ENCODE results near the gene TRAF2. TPM values are rescaled to one million over a fixed set of nuclear protein-coding genes. Genes with fewer than 3 reads are reported as not detected.

The TRAF2 gene
- polyA plus RNA-seq, 3 donors: 1.6 to 6.1 (median 2.0) TPM

- 98% methylated on average over 6 of the region's 9 CpGs for WGBS (ENCODE audit: insufficient coverage)
- H3K4me1 ChIP-seq (ENCODE audit: control insufficient read depth in 1 of 2, insufficient read depth in 2 of 2, low read length in 2 of 2): peaks cover 7 to 8% of the 10 kb centered on the region in 2 donors
- Mint-ChIP-seq H3K9me3 (no peaks in the 10 kb centered on the region), H3K4me3 (no peak overlapping the region), H3K27ac (peak overlapping the region in 1 of 7 donors; percentile 65), H3K27me3 (ENCODE audit: low read depth in 3 of 3) (no peaks in the 10 kb centered on the region), H3K36me3 (peaks cover 29 to 38% of the 10 kb centered on the region in 2 donors), H3K4me1 (peaks cover 11% of the 10 kb centered on the region)
- intact Hi-C loops (cut with micrococcal nuclease): no loop called here
- no peak overlapping the region for H3K4me2 ChIP-seq (replicated peaks; ENCODE audit: extremely low read depth, low read length, poor library complexity, severe bottlenecking)
- H2AFZ ChIP-seq (ENCODE audit: insufficient read depth, low read depth, low read length, poor library complexity, severe bottlenecking): no peak overlapping the region
- no peak overlapping the region for H3K27ac ChIP-seq (ENCODE audit: low read depth in 1 of 2, low read length in 2 of 2)
- no peaks in the 10 kb centered on the region for H3K9me3 ChIP-seq (replicated peaks in 1 of 2; ENCODE audit: control insufficient read depth in 1 of 2, insufficient read depth in 1 of 2, low read length in 2 of 2)
- H3K4me3 ChIP-seq (replicated peaks in 1 of 3; ENCODE audit: low read depth in 2 of 3, low read length in 3 of 3): no peak overlapping the region
- no peak for TF ChIP-seq CTCF (IDR thresholded peaks at IDR 0.05)
- peaks cover 40% of the 10 kb centered on the region for H4K20me1 ChIP-seq (ENCODE audit: insufficient read depth, low read length)
- peaks cover 33 to 39% of the 10 kb centered on the region in 2 donors for H3K36me3 ChIP-seq (replicated peaks in 1 of 2; ENCODE audit: control insufficient read depth in 1 of 2, insufficient read depth in 2 of 2, low read length in 2 of 2)
- peaks cover 19% of the 10 kb centered on the region for H3K79me2 ChIP-seq (ENCODE audit: insufficient read depth, low read length)
- no peaks in the 10 kb centered on the region for H3K27me3 ChIP-seq (ENCODE audit: control insufficient read depth in 2 of 2, insufficient read depth in 2 of 2, low read length in 2 of 2)
- no peak for DNase-seq
- no peak overlapping the region for H3K9ac ChIP-seq (ENCODE audit: insufficient read depth, low read length, poor library complexity, severe bottlenecking)
Measured at GRCh38 chr9:136860529-136860928, 25.8 kb upstream of the TRAF2 start.

DNA sequence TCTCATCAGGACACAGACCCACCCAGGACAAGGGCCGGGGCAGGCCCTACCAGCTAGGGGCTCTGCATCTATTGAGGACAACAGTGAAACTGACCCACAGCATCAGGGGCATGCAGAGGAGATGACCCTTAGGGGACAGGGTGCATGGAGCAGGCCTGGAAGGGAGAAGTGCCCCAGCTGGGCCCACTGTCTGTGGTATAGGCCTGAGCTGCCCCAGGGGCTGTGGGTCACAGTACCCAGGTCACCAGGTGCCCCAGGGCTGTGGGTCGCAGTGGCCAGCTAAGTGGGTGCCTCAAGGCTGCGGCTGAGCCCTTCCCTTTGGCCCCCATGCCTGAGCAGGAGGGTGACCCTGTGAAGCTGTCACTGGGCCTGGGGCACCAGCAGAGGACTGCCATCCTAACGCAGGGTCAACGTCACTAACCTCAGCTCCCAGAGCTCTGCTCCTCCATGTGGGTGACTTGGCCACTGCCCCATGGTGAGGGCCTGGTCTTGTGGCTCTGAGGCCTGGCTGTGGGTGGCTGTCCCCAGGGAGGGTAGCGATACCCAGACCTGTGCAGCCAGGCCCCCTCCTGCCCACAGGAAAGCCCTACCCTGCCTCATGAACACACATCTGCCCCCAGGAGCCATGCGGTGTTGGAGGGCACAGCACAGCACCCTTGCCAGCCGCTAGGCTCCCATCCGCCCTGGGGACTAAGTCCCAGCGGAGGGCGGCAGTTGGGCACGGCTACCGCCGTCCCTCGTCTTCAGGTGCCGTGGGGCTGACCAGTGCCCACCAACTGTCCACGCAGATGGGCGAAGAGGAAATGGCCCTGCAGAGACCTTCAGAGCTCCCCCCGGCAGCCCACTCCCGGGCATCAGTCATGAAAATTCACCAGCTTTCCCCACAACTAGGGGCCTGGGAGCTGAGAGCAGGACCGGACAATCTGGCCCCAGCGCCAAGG is 25.1 kb upstream of the TRAF2 start:
- Histone ChIP-seq H3K9me3 (replicated peaks in 1 of 2; ENCODE audit: control insufficient read depth in 1 of 2, insufficient read depth in 1 of 2, low read length in 2 of 2) (no peaks in the 10 kb centered on the region), H3K4me3 (replicated peaks in 1 of 3; ENCODE audit: low read depth in 2 of 3, low read length in 3 of 3) (no peak overlapping the region), H3K27ac (ENCODE audit: low read depth in 1 of 2, low read length in 2 of 2) (no peak overlapping the region), H4K20me1 (ENCODE audit: insufficient read depth, low read length) (peaks cover 40% of the 10 kb centered on the region), H3K4me2 (replicated peaks; ENCODE audit: extremely low read depth, low read length, poor library complexity, severe bottlenecking) (no peak overlapping the region), H3K36me3 (replicated peaks in 1 of 2; ENCODE audit: control insufficient read depth in 1 of 2, insufficient read depth in 2 of 2, low read length in 2 of 2) (peaks cover 33 to 39% of the 10 kb centered on the region in 2 donors), H3K9ac (ENCODE audit: insufficient read depth, low read length, poor library complexity, severe bottlenecking) (no peak overlapping the region), H3K79me2 (ENCODE audit: insufficient read depth, low read length) (peaks cover 24% of the 10 kb centered on the region), H3K4me1 (ENCODE audit: control insufficient read depth in 1 of 2, insufficient read depth in 2 of 2, low read length in 2 of 2) (peaks cover 7 to 10% of the 10 kb centered on the region in 2 donors), H3K27me3 (ENCODE audit: control insufficient read depth in 2 of 2, insufficient read depth in 2 of 2, low read length in 2 of 2) (no peaks in the 10 kb centered on the region), H2AFZ (ENCODE audit: insufficient read depth, low read depth, low read length, poor library complexity, severe bottlenecking) (no peak overlapping the region)
- peak in 1 of 3 donors; percentile 2 for DNase-seq
- Mint-ChIP-seq H3K36me3 (peaks cover 29 to 38% of the 10 kb centered on the region in 2 donors), H3K27me3 (ENCODE audit: low read depth in 3 of 3) (no peaks in the 10 kb centered on the region), H3K4me3 (no peak overlapping the region), H3K4me1 (peaks cover 11% of the 10 kb centered on the region), H3K9me3 (no peaks in the 10 kb centered on the region), H3K27ac (peak overlapping the region in 1 of 7 donors; percentile 65)
- no peak for TF ChIP-seq CTCF (IDR thresholded peaks at IDR 0.05)
- intact Hi-C loops (cut with micrococcal nuclease): no loop called here
- 96% methylated on average over 20 of the region's 22 CpGs for WGBS (ENCODE audit: insufficient coverage)
